Fibroblast of villous mesenchyme (primary cell): ENCODE measurements around the gene COPS3. TPM values are rescaled to one million over a fixed set of nuclear protein-coding genes. Genes with fewer than 3 reads are reported as not detected.

Source experiments
- DNase-seq: peaks from one replicate; pipeline ENCODE4 v3.0.0-alpha.2; 2010; ENCODE audit warnings: low read depth
- H3K4me3 ChIP-seq: 2 replicates; pipeline ENCODE4 v1.5.1; 2011; ENCODE audit warnings: low read depth, mild to moderate bottlenecking, low read length
- CTCF ChIP-seq: IDR thresholded peaks from 2 replicates; pipeline ENCODE4 v1.5.1; 2012; ENCODE audit warnings: low read depth, mild to moderate bottlenecking, low read length; ENCODE audit not compliant: insufficient read depth
- total RNA-seq: library from RNA; depleted of rRNA; stranded (reverse); fragments of >200 nt; gene quantifications from 2 replicates; pipeline ENCODE4 v1.2.3, GENCODE V29; 2012

The COPS3 gene
- total RNA-seq, 1 donor: 93.7 TPM

DNA sequence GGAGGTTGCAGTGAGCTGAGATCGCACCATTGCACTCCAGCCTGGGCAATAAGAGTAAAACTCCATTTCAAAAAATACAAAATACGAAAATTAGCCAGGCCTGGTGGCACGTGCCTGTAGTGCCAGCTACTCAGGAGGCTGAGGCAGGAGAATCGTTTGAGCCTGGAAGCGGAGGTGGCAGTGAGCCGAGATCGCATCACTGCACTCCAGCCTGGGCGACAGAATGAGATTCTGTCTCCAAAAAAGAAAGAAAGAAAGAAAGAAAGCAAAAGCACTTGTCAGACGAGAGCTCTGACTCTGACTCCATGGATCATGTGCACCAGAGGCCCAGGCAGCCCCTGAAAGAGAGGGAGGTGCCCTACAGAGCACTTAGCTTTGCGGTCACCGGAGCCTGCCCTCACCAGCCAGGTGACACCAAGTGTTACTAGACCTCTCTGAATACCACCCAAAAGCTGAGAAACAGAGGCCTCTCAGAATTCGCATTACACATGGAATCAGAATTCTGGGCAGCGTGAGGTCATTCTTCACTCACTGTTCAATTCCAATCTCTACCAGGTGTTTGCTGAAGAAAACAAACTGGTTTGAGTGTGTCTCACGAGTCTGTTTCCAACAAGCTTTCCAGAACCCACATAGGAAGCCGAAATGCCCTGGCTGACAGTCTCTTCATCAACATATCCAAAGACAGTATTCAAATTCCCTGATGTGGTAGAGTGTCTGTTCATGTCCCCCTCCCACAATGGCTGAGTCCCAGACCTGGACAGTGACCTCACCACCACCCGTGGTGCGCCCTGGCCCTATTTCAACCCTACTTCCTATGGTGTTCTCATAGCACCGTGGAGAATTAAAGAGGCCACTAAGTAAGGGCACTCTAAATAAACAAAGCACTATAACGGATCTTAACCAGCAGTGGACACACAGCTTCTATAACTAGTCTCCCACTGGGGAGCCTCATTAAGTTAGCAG, 45.6 kb downstream of the COPS3 start:
- TF ChIP-seq CTCF: no peak
- peak overlapping the region; percentile 99 for H3K4me3 ChIP-seq
- peak; percentile 39 for DNase-seq

DNA sequence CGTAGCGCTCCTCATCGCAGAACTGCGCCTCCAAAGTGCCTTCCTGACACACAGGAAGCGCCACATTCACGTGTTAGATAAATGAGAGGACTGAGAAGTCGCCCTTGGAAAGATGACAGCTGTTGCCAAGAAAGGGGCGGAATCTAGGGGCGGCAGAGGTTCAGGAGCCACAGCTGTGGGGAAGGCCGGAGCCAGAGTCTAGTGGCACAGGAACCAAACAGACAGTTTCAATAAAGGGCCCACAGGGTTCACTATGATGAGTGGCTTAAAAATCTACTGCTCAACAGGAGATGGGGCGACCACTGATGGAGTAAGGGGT, 48.8 kb downstream of the COPS3 start:
- H3K4me3 ChIP-seq: no peak overlapping the region
- DNase-seq: no peak

DNA sequence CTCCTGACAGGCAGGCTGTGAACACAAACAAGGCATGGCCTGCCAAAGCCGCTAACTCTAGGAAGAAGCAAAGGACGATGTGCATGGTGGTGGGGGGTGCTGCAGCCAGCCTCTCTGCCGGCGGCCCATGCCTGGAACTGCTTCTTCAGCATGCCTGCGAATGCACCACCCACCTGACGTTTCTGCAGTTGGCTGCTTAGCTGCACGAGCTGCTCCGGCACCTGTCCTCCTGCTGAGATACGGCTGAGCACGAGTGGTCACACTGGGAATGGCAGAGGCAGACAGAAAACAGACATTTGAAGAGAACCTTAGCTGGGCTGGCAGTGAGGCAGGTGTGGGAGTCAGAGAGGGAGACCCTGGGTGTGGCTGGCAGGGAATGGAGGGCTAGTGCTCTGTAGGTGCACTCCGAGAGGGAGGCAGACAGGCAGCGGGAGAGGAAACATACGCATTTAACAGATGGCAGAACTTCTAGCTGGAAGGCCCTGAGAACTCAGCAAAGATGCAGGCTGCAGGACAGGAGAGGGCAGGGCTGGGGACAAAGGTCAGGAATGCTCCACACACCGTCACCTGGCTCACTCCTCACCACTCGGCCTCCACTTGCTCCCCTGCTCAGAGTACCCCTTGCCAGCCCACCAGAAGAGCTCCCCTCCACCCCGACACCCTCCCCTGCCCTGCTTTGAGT, 49.3 kb downstream of the COPS3 start:
- no peak for TF ChIP-seq CTCF
- DNase-seq: no peak
- H3K4me3 ChIP-seq: no peak overlapping the region

More for the DNA sequence above, 48.8 kb downstream of the COPS3 start:
- no peak for TF ChIP-seq CTCF

GRCh38 chr17:17229416-17230384, 51.3 kb downstream of the COPS3 start:
- no peak overlapping the region for H3K4me3 ChIP-seq
- DNase-seq: no peak
- no peak for TF ChIP-seq CTCF

GRCh38 chr17:17228521-17229279, 52.3 kb downstream of the COPS3 start:
- TF ChIP-seq CTCF: no peak

More at GRCh38 chr17:17228521-17229279, 52.3 kb downstream of the COPS3 start:
- no peak for DNase-seq
- no peak overlapping the region for H3K4me3 ChIP-seq
